Activated B cell treated with CpG ODN at 0.5 μM for 24 hours (primary cell): ENCODE data around the gene TMEM222. TPM values are rescaled to one million over a fixed set of nuclear protein-coding genes. Genes with fewer than 3 reads are reported as not detected.

Experiments used
- ATAC-seq: fragments of 200-7000 bp; cut with Tn5 transposase; one replicate; pipeline ENCODE4 v1.10.0; 2021; ENCODE audit warnings: low read depth, mild to moderate bottlenecking, moderate library complexity
- CTCF ChIA-PET: fragments of 350-600 bp; sonication (Branson Sonifier 250); formaldehyde crosslinking; loops from one replicate; lab custom pipeline; 2021; ENCODE audit warnings: antibody characterized with exemption; lab: Charles Lee
- POLR2A ChIA-PET: fragments of 350-600 bp; sonication (Branson Sonifier 250); formaldehyde crosslinking; loops from one replicate; lab custom pipeline; 2021; ENCODE audit warnings: antibody characterized with exemption; lab: Charles Lee
- DNase-seq: peaks from one replicate; pipeline ENCODE4 v3.0.0; 2022
- H3K27ac Mint-ChIP-seq: one replicate; pipeline ENCODE4 v1.8.0; 2020; ENCODE audit warnings: mixed read lengths
- H3K27me3 Mint-ChIP-seq: one replicate; pipeline ENCODE4 v1.8.0; 2021; ENCODE audit warnings: mixed read lengths
- H3K36me3 Mint-ChIP-seq: one replicate; pipeline ENCODE4 v1.8.0; 2021; ENCODE audit warnings: low read depth, mixed read lengths
- H3K4me1 Mint-ChIP-seq: one replicate; pipeline ENCODE4 v1.8.0; 2021; ENCODE audit warnings: mixed read lengths
- H3K4me3 Mint-ChIP-seq: one replicate; pipeline ENCODE4 v1.8.0; 2020; ENCODE audit warnings: mild to moderate bottlenecking, mixed read lengths
- H3K9me3 Mint-ChIP-seq: one replicate; pipeline ENCODE4 v1.8.0; 2020; ENCODE audit warnings: mixed read lengths
- intact Hi-C: fragments of 100-400 bp; cut with micrococcal nuclease; formaldehyde crosslinking; loops from one replicate; pipeline ENCODE4 v1.15.1; 2024
- total RNA-seq: library from RNA; stranded (reverse); gene quantifications from 2 replicates; pipeline ENCODE4 v1.2.3, GENCODE V29; 2022
- TF ChIP-seq, protein P1 (sequence below): fragments of 200-600 bp; IDR thresholded peaks from one replicate; pipeline ENCODE4 v1.8.0; 2022; ENCODE audit warnings: antibody characterized with exemption, mild to moderate bottlenecking

The TMEM222 gene
- total RNA-seq, 1 donor from 2014 or later = 43.0 TPM

- Mint-ChIP-seq H3K9me3 (no peaks in the 10 kb centered on the region), H3K27ac (no peak overlapping the region), H3K4me1 (peaks cover 42% of the 10 kb centered on the region), H3K4me3 (no peak overlapping the region), H3K36me3 (peaks cover 55% of the 10 kb centered on the region), H3K27me3 (no peaks in the 10 kb centered on the region)
- ChIA-PET CTCF (interaction anchor here (1.4 kb wide), 1 partner anchor 54 kb away, joined by 4 read pairs; no protein-coding TSS in a partner anchor), POLR2A (interaction anchor here (0.6 kb wide), 1 partner anchor 60 kb away, joined by 5 read pairs; no protein-coding TSS in a partner anchor)
- TF ChIP-seq, protein P1, sequence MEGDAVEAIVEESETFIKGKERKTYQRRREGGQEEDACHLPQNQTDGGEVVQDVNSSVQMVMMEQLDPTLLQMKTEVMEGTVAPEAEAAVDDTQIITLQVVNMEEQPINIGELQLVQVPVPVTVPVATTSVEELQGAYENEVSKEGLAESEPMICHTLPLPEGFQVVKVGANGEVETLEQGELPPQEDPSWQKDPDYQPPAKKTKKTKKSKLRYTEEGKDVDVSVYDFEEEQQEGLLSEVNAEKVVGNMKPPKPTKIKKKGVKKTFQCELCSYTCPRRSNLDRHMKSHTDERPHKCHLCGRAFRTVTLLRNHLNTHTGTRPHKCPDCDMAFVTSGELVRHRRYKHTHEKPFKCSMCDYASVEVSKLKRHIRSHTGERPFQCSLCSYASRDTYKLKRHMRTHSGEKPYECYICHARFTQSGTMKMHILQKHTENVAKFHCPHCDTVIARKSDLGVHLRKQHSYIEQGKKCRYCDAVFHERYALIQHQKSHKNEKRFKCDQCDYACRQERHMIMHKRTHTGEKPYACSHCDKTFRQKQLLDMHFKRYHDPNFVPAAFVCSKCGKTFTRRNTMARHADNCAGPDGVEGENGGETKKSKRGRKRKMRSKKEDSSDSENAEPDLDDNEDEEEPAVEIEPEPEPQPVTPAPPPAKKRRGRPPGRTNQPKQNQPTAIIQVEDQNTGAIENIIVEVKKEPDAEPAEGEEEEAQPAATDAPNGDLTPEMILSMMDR = no peak
- intact Hi-C loops = no loop called here
- ATAC-seq (no peak), DNase-seq (no peak)
These were observed 14.8 kb downstream of the TMEM222 start for GRCh38 chr1:27336756-27337155.

- ChIA-PET POLR2A (no interaction called here), CTCF (interaction anchor here (1.3 kb wide), 1 partner anchor 18 kb away, joined by 4 read pairs; no protein-coding TSS in a partner anchor)
- peaks cover 43% of the 10 kb centered on the region for H3K36me3 Mint-ChIP-seq
- no peaks in the 10 kb centered on the region for H3K27me3 Mint-ChIP-seq
- ATAC-seq (no peak), DNase-seq (no peak)
- TF ChIP-seq, protein P1 = no peak
- H3K9me3 Mint-ChIP-seq = no peaks in the 10 kb centered on the region
- H3K4me1 Mint-ChIP-seq = peaks cover 52% of the 10 kb centered on the region
- H3K27ac Mint-ChIP-seq = peak overlapping the region; percentile 87
- no peak overlapping the region for H3K4me3 Mint-ChIP-seq
- intact Hi-C loops = no loop called here
These were observed 16.8 kb downstream of the TMEM222 start for GRCh38 chr1:27338751-27339150.

DNA sequence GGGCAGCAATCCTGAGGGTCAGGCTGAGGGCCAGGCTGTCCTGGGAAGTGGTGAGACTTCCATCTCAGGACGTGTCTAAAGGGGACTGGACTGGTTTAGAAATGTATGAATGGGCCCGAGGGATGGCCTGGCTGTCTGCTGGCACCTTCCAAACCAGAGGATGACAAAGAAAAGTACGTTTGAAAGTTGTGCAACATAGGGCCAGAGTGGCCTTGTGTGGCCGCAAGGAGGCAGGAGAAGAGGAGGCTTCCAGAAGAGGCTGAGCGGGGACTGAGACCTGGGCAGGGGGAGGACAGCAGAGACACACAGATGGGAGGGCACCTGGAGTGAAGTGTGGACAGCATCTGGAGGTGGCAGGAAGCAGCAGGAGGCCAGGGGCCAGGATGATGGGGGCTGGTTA, 17.2 kb downstream of the TMEM222 start:
- ChIA-PET CTCF (interaction anchor here (1.3 kb wide), 1 partner anchor 18 kb away, joined by 4 read pairs; no protein-coding TSS in a partner anchor), POLR2A (interaction anchor here (0.6 kb wide), 1 partner anchor 282 kb away, joined by 5 read pairs; no protein-coding TSS in a partner anchor)
- Mint-ChIP-seq H3K36me3 (peaks cover 40% of the 10 kb centered on the region), H3K9me3 (no peaks in the 10 kb centered on the region), H3K27me3 (no peaks in the 10 kb centered on the region), H3K4me3 (peak overlapping the region; percentile 8), H3K27ac (peak overlapping the region; percentile 87), H3K4me1 (peaks cover 57% of the 10 kb centered on the region)
- ATAC-seq = no peak
- DNase-seq = no peak
- intact Hi-C loops = no loop called here
- TF ChIP-seq, protein P1 = no peak

- CTCF ChIA-PET = interaction anchor here (0.7 to 3.7 kb wide), 9 partner anchors 9 to 54 kb away, joined by 3 to 23 read pairs (median 4); partner anchors contain the start of gene MAP3K6
- Mint-ChIP-seq H3K27ac (peak within 1 kb of the TSS; percentile 87), H3K9me3 (no peaks in the 10 kb centered on the region), H3K4me1 (peaks cover 67% of the 10 kb centered on the region), H3K4me3 (peak within 1 kb of the TSS; percentile 80), H3K27me3 (no peaks in the 10 kb centered on the region), H3K36me3 (peaks cover 26% of the 10 kb centered on the region)
- ATAC-seq (peak; percentile 76), DNase-seq (peak; percentile 72)
- TF ChIP-seq, protein P1 = no peak
- POLR2A ChIA-PET = interaction anchor here (0.5 to 4.7 kb wide), 18 partner anchors 8 to 431 kb away, joined by 3 to 75 read pairs (median 4); partner anchors contain the start of genes FAM76A, GPR3, MAP3K6 and STX12
- intact Hi-C loops = loop anchor here (1.0 to 10.0 kb wide), 5 partner anchors 8 to 647 kb away; partner anchors contain the start of genes ARID1A, FAM76A and TMEM222
These were observed 19.7 kb downstream of the TMEM222 start, which contains the start of gene SYTL1 for GRCh38 chr1:27341525-27342252. SYTL1 (plus strand) TSS chr1:27342022; CDS start chr1:27345335, 3,313 bp downstream.
